Activated CD8-positive, alpha-beta T cell treated with anti-CD3 and anti-CD28 coated beads for 36 hours (primary cell): ENCODE results near the gene OR52I2. TPM values are rescaled to one million over a fixed set of nuclear protein-coding genes. Genes with fewer than 3 reads are reported as not detected.

Source experiments
- ATAC-seq: fragments of 200-7000 bp; cut with Tn5 transposase; one replicate; pipeline ENCODE4 v1.10.0; 2021; ENCODE audit warnings: mild to moderate bottlenecking, moderate library complexity
- CTCF ChIA-PET: fragments of 350-600 bp; sonication (Branson Sonifier 250); formaldehyde crosslinking; loops from one replicate; lab custom pipeline; 2021; ENCODE audit warnings: antibody characterized with exemption; lab: Charles Lee
- POLR2A ChIA-PET: fragments of 350-600 bp; sonication (Branson Sonifier 250); formaldehyde crosslinking; loops from one replicate; lab custom pipeline; 2021; ENCODE audit warnings: antibody characterized with exemption; lab: Charles Lee
- DNase-seq: peaks from one replicate; pipeline ENCODE4 v3.0.0-alpha.2; 2020
- H3K27ac Mint-ChIP-seq: one replicate; pipeline ENCODE4 v1.8.0; 2021; ENCODE audit warnings: mild to moderate bottlenecking, mixed read lengths
- H3K27me3 Mint-ChIP-seq: one replicate; pipeline ENCODE4 v1.8.0; 2021; ENCODE audit warnings: mixed read lengths
- H3K36me3 Mint-ChIP-seq: one replicate; pipeline ENCODE4 v1.8.0; 2021; ENCODE audit warnings: low read depth, mixed read lengths
- H3K4me1 Mint-ChIP-seq: one replicate; pipeline ENCODE4 v1.8.0; 2021; ENCODE audit warnings: low read depth, mixed read lengths
- H3K4me3 Mint-ChIP-seq: one replicate; pipeline ENCODE4 v1.8.0; 2021; ENCODE audit warnings: mild to moderate bottlenecking, moderate library complexity, mixed read lengths
- H3K9me3 Mint-ChIP-seq: one replicate; pipeline ENCODE4 v1.8.0; 2021; ENCODE audit warnings: mixed read lengths
- CTCF ChIP-seq: fragments of 200-600 bp; IDR thresholded peaks from one replicate; pipeline ENCODE4 v1.8.0; 2022; ENCODE audit warnings: antibody characterized with exemption, mild to moderate bottlenecking
- intact Hi-C: fragments of 100-400 bp; cut with micrococcal nuclease; formaldehyde crosslinking; loops from one replicate; pipeline ENCODE4 v1.10.0; 2022
- total RNA-seq, 2 experiments: library from RNA; stranded (reverse); gene quantifications; one replicate each; pipeline ENCODE4 v1.2.3, GENCODE V29; 2021

Gene OR52I2
- total RNA-seq, 2 experiments from 2014 or later = not detected

GRCh38 chr11:4606231-4607015, 24.9 kb downstream of the OR52I2 start:
- intact Hi-C loops = no loop called here
- no peak for TF ChIP-seq CTCF
- ChIA-PET CTCF (interaction anchor here (1.1 to 4.2 kb wide), 4 partner anchors 31 to 419 kb away, joined by 3 to 17 read pairs (median 4); partner anchors contain the start of genes OR51D1 and TRIM21), POLR2A (interaction anchor here (0.6 to 1.7 kb wide), 2 partner anchors 15 to 1235 kb away, joined by 3 to 4 read pairs; no protein-coding TSS in a partner anchor)
- H3K36me3 Mint-ChIP-seq = no peaks in the 10 kb centered on the region
- H3K27ac Mint-ChIP-seq = no peak overlapping the region
- peaks cover 2% of the 10 kb centered on the region for H3K9me3 Mint-ChIP-seq
- no peak for ATAC-seq
- H3K4me1 Mint-ChIP-seq = peaks cover 37% of the 10 kb centered on the region
- peak overlapping the region; percentile 90 for H3K4me3 Mint-ChIP-seq
- DNase-seq = no peak
- no peaks in the 10 kb centered on the region for H3K27me3 Mint-ChIP-seq

- H3K9me3 Mint-ChIP-seq = peaks cover 2% of the 10 kb centered on the region
- POLR2A ChIA-PET = interaction anchor here (0.5 to 1.7 kb wide), 2 partner anchors 15 to 1914 kb away, joined by 3 to 4 read pairs; no protein-coding TSS in a partner anchor
These were observed 25.6 kb downstream of the OR52I2 start for GRCh38 chr11:4607096-4607495.

DNA sequence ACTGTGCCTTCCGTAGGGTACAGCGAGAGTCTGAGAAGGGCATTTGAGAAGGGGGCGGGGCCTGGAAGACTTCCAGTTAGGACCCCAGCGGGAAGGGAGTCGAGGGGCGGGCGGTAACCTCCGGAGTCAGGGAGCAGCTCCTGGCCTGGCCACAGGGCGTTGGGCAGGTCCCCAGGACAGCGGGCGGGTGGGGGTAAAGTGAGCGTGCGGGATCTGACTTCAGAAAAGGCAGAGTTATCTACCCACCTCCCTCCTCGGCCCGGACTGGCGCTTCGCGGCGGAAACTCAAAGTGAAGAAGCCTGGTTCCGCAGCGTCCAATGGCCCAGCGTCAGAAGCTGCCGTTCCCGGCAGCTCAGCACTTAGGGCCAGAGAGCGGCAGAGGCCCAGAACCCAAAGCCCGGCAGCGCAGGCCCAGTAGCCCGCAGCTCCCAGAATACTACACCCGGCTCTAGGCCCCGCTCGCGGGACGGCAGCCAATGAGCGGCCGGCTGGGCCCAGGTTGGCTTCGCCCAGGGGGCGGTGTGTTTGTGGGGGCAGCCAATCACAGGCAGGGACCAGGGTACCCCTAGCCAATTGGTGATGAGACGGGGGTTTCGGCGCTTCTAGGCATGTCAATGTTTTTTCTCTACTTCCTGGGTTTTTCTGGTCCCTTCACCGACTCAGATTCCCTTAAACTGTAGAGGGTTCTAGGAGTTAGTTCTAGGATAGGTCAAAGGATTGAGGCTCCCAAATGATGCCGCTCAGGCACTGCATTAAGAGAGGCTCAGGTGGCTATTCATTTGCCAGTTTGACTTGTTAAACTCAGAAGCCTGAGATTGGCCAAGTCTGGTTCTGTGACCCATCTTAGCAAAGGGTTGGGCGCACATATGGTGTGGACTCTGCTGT, 26.5 kb downstream of the OR52I2 start, which contains the start of gene TRIM68:
Gene TRIM68 (minus strand): TSS at position 451 of the 886 bp plus-strand sequence. CDS start 2,727 bp downstream, outside the sequence.
- no peak for TF ChIP-seq CTCF
- peak within 1 kb of the TSS; percentile 90 for H3K27ac Mint-ChIP-seq
- DNase-seq = peak; percentile 95
- H3K4me1 Mint-ChIP-seq = peaks cover 37% of the 10 kb centered on the region
- intact Hi-C loops = no loop called here
- POLR2A ChIA-PET = interaction anchor here (0.6 to 1.7 kb wide), 3 partner anchors 8 to 1625 kb away, joined by 3 to 4 read pairs (median 4); no protein-coding TSS in a partner anchor
- H3K4me3 Mint-ChIP-seq = peak within 1 kb of the TSS; percentile 90
- peak; percentile 100 for ATAC-seq
- peaks cover 2% of the 10 kb centered on the region for H3K9me3 Mint-ChIP-seq
- no peaks in the 10 kb centered on the region for H3K36me3 Mint-ChIP-seq
- no peaks in the 10 kb centered on the region for H3K27me3 Mint-ChIP-seq
- CTCF ChIA-PET = interaction anchor here (1.1 to 4.2 kb wide), 4 partner anchors 29 to 422 kb away, joined by 3 to 17 read pairs (median 4); partner anchors contain the start of gene OR51D1

More at GRCh38 chr11:4607096-4607495, 25.6 kb downstream of the OR52I2 start:
- Mint-ChIP-seq H3K4me1 (peaks cover 37% of the 10 kb centered on the region), H3K36me3 (no peaks in the 10 kb centered on the region), H3K4me3 (peak overlapping the region; percentile 90), H3K27ac (peak overlapping the region; percentile 89), H3K27me3 (no peaks in the 10 kb centered on the region)
- CTCF ChIA-PET = interaction anchor here (1.1 to 4.2 kb wide), 5 partner anchors 30 to 421 kb away, joined by 3 to 17 read pairs (median 3); partner anchors contain the start of genes OR51D1 and TRIM21
- ATAC-seq = no peak
- no peak for TF ChIP-seq CTCF
- intact Hi-C loops = no loop called here
- DNase-seq = no peak

DNA sequence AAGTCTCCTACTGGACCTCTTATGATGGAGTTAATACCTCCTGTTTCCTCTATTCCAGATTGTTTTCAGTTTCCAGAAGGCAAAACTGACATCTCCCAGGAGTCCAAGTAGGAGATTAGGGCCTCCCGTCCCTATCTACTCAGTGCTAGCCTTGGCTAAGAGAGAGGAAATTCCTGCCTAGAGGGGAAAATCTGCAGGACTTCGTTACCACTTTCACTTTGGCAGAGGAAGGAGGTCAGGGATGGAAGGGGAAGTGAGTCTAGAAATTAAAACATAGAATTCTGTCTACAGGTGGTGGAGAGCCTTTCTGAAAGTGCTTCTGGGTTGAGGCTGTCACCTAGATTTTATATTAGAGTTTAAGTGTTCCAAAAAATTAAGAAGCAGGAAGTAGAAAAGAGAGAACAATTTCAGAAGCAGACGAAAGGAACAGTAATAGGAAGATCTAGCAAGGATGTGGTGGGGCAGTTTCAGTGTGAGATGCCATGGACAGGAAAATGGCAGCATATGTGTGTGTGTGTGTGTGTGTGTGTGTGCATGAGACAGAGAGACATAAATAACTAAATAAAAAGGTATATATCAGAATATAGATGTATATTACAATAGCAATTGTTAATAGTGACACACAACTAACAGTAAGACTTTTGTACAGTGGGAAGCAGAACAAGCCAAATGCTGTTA, 28.9 kb downstream of the OR52I2 start:
- peak overlapping the region; percentile 90 for H3K27ac Mint-ChIP-seq
- CTCF ChIA-PET = interaction anchor here (4.2 kb wide), 1 partner anchor 27 kb away, joined by 17 read pairs; the partner anchor contains the start of gene OR51D1
- ATAC-seq = no peak
- peaks cover 33% of the 10 kb centered on the region for H3K4me1 Mint-ChIP-seq
- intact Hi-C loops = no loop called here
- peak overlapping the region; percentile 62 for H3K4me3 Mint-ChIP-seq
- no peaks in the 10 kb centered on the region for H3K27me3 Mint-ChIP-seq
- POLR2A ChIA-PET = no interaction called here
- H3K36me3 Mint-ChIP-seq = no peaks in the 10 kb centered on the region
- DNase-seq = peak; percentile 57
- peaks cover 2% of the 10 kb centered on the region for H3K9me3 Mint-ChIP-seq
- TF ChIP-seq CTCF = no peak
